H9 (cell line): ENCODE results near the gene GYS1. TPM values are rescaled to one million over a fixed set of nuclear protein-coding genes. Genes with fewer than 3 reads are reported as not detected.
"Not testable (repeated sequence)": the region's sequence is repeated elsewhere in the genome, so short reads cannot be mapped to it uniquely, and the experiment has no call there.

Experiments used
- DNase-seq: peaks from one replicate; pipeline ENCODE4 v3.0.0-alpha.2; 2017
- H2AFZ ChIP-seq: one replicate; pipeline ENCODE4 v1.6.1; 2013; ENCODE audit warnings: mild to moderate bottlenecking, low read length, control low read depth, moderate library complexity
- H2AK5ac ChIP-seq: 2 replicates; pipeline ENCODE4 v1.6.1; 2013; ENCODE audit warnings: low read length, control low read depth, mixed read lengths; ENCODE audit not compliant: insufficient read length
- H2BK120ac ChIP-seq: one replicate; pipeline ENCODE4 v1.6.1; 2013; ENCODE audit warnings: low read depth, mild to moderate bottlenecking, low read length, control low read depth, inconsistent platforms; ENCODE audit not compliant: poor library complexity, severe bottlenecking
- H2BK12ac ChIP-seq: 2 replicates; pipeline ENCODE4 v1.6.1; 2013; ENCODE audit warnings: low read length, control low read depth, mixed read lengths, low read depth; ENCODE audit not compliant: insufficient read length
- H2BK15ac ChIP-seq: 2 replicates; pipeline ENCODE4 v1.6.1; 2013; ENCODE audit warnings: low read depth, low read length, control low read depth
- H2BK20ac ChIP-seq: one replicate; pipeline ENCODE4 v1.6.1; 2013; ENCODE audit warnings: low read depth, mild to moderate bottlenecking, low read length, control low read depth, inconsistent platforms; ENCODE audit not compliant: poor library complexity, severe bottlenecking
- H2BK5ac ChIP-seq: 2 replicates; pipeline ENCODE4 v1.6.1; 2013; ENCODE audit warnings: low read length, control low read depth, mixed read lengths; ENCODE audit not compliant: insufficient read length
- H3K14ac ChIP-seq: 2 replicates; pipeline ENCODE4 v1.6.1; 2013; ENCODE audit warnings: low read length, control low read depth; ENCODE audit not compliant: insufficient read depth
- H3K18ac ChIP-seq: 2 replicates; pipeline ENCODE4 v1.6.1; 2013; ENCODE audit warnings: low read depth, mild to moderate bottlenecking, mixed read lengths, low read length, control low read depth; ENCODE audit not compliant: insufficient read length
- H3K23ac ChIP-seq: 2 replicates; pipeline ENCODE4 v1.6.1; 2013; ENCODE audit warnings: low read length, control low read depth, mixed read lengths, low read depth; ENCODE audit not compliant: insufficient read length
- H3K23me2 ChIP-seq: 2 replicates; pipeline ENCODE4 v1.6.1; 2013; ENCODE audit warnings: low read depth, mild to moderate bottlenecking, mixed read lengths, low read length, control low read depth; ENCODE audit not compliant: insufficient read length, poor library complexity, severe bottlenecking
- H3K27ac ChIP-seq: 2 replicates; pipeline ENCODE4 v1.5.1; 2013; ENCODE audit warnings: low read length, control low read depth, mixed read lengths, low read depth; ENCODE audit not compliant: insufficient read length
- H3K27me3 ChIP-seq: 2 replicates; pipeline ENCODE4 v1.6.1; 2013; ENCODE audit warnings: low read length, control low read depth, inconsistent platforms; ENCODE audit not compliant: insufficient read depth
- H3K4ac ChIP-seq: 2 replicates; pipeline ENCODE4 v1.6.1; 2013; ENCODE audit warnings: low read depth, mild to moderate bottlenecking, control low read depth, inconsistent platforms, low read length, moderate library complexity
- H3K4me1 ChIP-seq: 2 replicates; pipeline ENCODE4 v1.6.1; 2013; ENCODE audit warnings: low read length, control low read depth, inconsistent platforms; ENCODE audit not compliant: insufficient read depth
- H3K4me2 ChIP-seq: 2 replicates; pipeline ENCODE4 v1.6.1; 2013; ENCODE audit warnings: low read length, control low read depth, mixed read lengths; ENCODE audit not compliant: insufficient read length, insufficient read depth
- H3K56ac ChIP-seq: 2 replicates; pipeline ENCODE4 v1.6.1; 2013; ENCODE audit warnings: low read depth, mild to moderate bottlenecking, mixed read lengths, low read length, control low read depth; ENCODE audit not compliant: insufficient read length
- H3K79me1 ChIP-seq: 2 replicates; pipeline ENCODE4 v1.6.1; 2013; ENCODE audit warnings: low read depth, mild to moderate bottlenecking, moderate library complexity, low read length, control low read depth, inconsistent platforms; ENCODE audit not compliant: insufficient read depth, poor library complexity, severe bottlenecking
- H3K79me2 ChIP-seq: 2 replicates; pipeline ENCODE4 v1.6.1; 2013; ENCODE audit warnings: low read length, control low read depth, inconsistent platforms; ENCODE audit not compliant: insufficient read depth
- H3K9ac ChIP-seq: 2 replicates; pipeline ENCODE4 v1.6.1; 2013; ENCODE audit warnings: low read length, control low read depth, mixed read lengths; ENCODE audit not compliant: insufficient read length; ENCODE audit errors: extremely low read depth
- H3K9me3 ChIP-seq: one replicate; pipeline ENCODE4 v1.6.1; 2013; ENCODE audit warnings: low read depth, low read length, inconsistent platforms; ENCODE audit not compliant: control insufficient read depth
- H3T11ph ChIP-seq: one replicate; pipeline ENCODE4 v1.6.1; 2013; ENCODE audit warnings: mild to moderate bottlenecking, low read length, control low read depth, inconsistent platforms
- H4K20me1 ChIP-seq: one replicate; pipeline ENCODE4 v1.6.1; 2013; ENCODE audit not compliant: control insufficient read depth, insufficient read length, insufficient read depth
- H4K5ac ChIP-seq: 2 replicates; pipeline ENCODE4 v1.6.1; 2013; ENCODE audit warnings: low read depth, mild to moderate bottlenecking, mixed read lengths, low read length, control low read depth; ENCODE audit not compliant: insufficient read length
- H4K8ac ChIP-seq: replicated peaks from 2 replicates; pipeline ENCODE4 v1.6.1; 2013; ENCODE audit warnings: low read length, control low read depth, mixed read lengths, low read depth; ENCODE audit not compliant: insufficient read length
- H4K91ac ChIP-seq: 2 replicates; pipeline ENCODE4 v1.6.1; 2013; ENCODE audit warnings: low read depth, mild to moderate bottlenecking, moderate library complexity, mixed read lengths, low read length, control low read depth; ENCODE audit not compliant: insufficient read length
- H3K27ac Mint-ChIP-seq, 3 experiments: 2 replicates in 2 of 3; 3 replicates in 1 of 3; pipeline ENCODE4 v1.8.0; 2020 to 2021; ENCODE audit warnings: mixed read lengths in 3 of 3, mild to moderate bottlenecking in 1 of 3, moderate library complexity in 1 of 3
- H3K27me3 Mint-ChIP-seq: 2 replicates; pipeline ENCODE4 v1.8.0; 2021; ENCODE audit warnings: low read depth, mild to moderate bottlenecking, moderate library complexity, mixed read lengths
- H3K36me3 Mint-ChIP-seq, 3 experiments: 2 replicates in 2 of 3; 3 replicates in 1 of 3; pipeline ENCODE4 v1.8.0; 2020 to 2021; ENCODE audit warnings: low read depth in 3 of 3, mixed read lengths in 3 of 3; ENCODE audit not compliant: insufficient read depth in 1 of 3
- H3K4me1 Mint-ChIP-seq, 2 experiments: 2 replicates each; pipeline ENCODE4 v1.8.0; 2020; ENCODE audit warnings: mixed read lengths in 2 of 2
- H3K4me3 Mint-ChIP-seq, 2 experiments: 2 replicates in 1 of 2; 3 replicates in 1 of 2; pipeline ENCODE4 v1.8.0; 2020 to 2021; ENCODE audit warnings: mild to moderate bottlenecking in 2 of 2, mixed read lengths in 2 of 2, moderate library complexity in 1 of 2
- H3K9me3 Mint-ChIP-seq, 2 experiments: 2 replicates in 1 of 2; 3 replicates in 1 of 2; pipeline ENCODE4 v1.8.0; 2020; ENCODE audit warnings: mild to moderate bottlenecking in 2 of 2, mixed read lengths in 2 of 2, moderate library complexity in 1 of 2
- WGBS: extraction: QIAGEN DNeasy Blood & Tissue Kit; methylation state at CpG from one replicate; pipeline ENCODE4 v1.1.7; 2013; ENCODE audit warnings: missing lambda C conversion rate, low lambda C conversion rate, mixed read lengths; ENCODE audit not compliant: insufficient read length; ENCODE audit errors: extremely low coverage; 5-methylcytosine and 5-hydroxymethylcytosine counted together
- total RNA-seq: library from RNA; stranded (reverse); gene quantifications from 2 replicates; pipeline ENCODE4 v1.2.1, GENCODE V29; 2021
- TF ChIP-seq, protein P1 (sequence below): fragments of 200-600 bp; sonication (generic); conservative IDR thresholded peaks from 3 replicates; pipeline ENCODE4 v1.8.0; 2021; ENCODE audit warnings: antibody characterized with exemption, mild to moderate bottlenecking

The GYS1 gene
- total RNA-seq, 1 experiment from 2014 or later = 44.3 TPM

DNA sequence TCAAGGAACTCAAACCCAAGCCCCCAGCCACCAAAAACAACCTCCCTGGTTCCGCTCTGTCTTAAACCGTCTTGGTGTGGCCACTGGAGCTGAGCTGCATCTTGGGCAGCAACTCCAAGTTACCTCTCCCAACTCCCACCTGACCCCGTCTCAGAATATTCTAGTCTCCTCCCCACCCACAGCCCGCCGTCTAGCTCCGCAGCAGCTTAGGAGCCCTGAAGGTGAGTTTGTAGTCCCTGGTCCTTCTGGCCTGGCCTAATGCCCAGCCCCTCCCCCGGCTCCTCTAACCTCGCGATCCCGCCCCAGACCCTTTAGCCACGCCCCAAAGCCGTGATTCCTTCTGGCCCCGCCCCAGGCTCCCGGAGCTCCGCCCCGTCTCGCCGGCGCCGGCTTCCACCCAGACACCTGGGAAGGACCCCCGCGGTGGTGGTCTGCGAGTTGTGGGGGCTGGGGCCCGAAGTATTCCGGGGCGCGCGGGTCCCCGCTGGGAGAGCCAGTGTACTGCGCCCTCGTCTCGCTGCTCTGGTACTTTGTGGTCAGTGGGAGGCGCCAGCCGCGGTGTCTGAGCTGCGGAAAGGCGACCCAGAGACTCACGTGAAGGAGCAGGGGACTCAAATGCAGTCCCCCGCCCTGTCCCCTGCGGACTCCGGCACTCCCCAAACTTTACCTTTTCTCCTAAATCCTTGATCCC lies 26.3 kb upstream of the GYS1 start:
- Histone ChIP-seq H3K56ac (no peak overlapping the region), H2BK20ac (no peak overlapping the region), H3K79me1 (no peaks in the 10 kb centered on the region), H4K5ac (no peak overlapping the region), H3K14ac (no peak overlapping the region), H3K27ac (no peak overlapping the region), H3K23ac (no peak overlapping the region), H2BK12ac (no peak overlapping the region), H4K8ac (no peak overlapping the region), H3K23me2 (peaks cover 8% of the 10 kb centered on the region), H4K20me1 (no peaks in the 10 kb centered on the region), H2BK120ac (no peak overlapping the region), H3K4ac (no peak overlapping the region), H2BK5ac (no peak overlapping the region), H3K9me3 (no peaks in the 10 kb centered on the region), H3K9ac (no peak overlapping the region), H3K79me2 (no peaks in the 10 kb centered on the region), H3K27me3 (no peaks in the 10 kb centered on the region; the same call in 1 of the 2 replicates), H3K18ac (no peak overlapping the region), H4K91ac (no peak overlapping the region), H2AFZ (no peak overlapping the region), H2AK5ac (no peak overlapping the region), H3T11ph (no peak overlapping the region), H3K4me2 (no peak overlapping the region), H2BK15ac (no peak overlapping the region), H3K4me1 (peaks cover 4% of the 10 kb centered on the region; the same call in 1 of the 2 replicates)
- H3K4me1 Mint-ChIP-seq = peaks cover 15 to 36% of the 10 kb centered on the region in 2 experiments
- no CpG with 5 or more reads among the region's 41 CpGs for WGBS
- peak; percentile 86 for DNase-seq
- H3K27ac Mint-ChIP-seq = peak overlapping the region in 1 of 3 experiments; percentile 42; a peak in 2 of 7 replicates
- H3K4me3 Mint-ChIP-seq = peak overlapping the region; percentile 39 to 68
- TF ChIP-seq, protein P1, sequence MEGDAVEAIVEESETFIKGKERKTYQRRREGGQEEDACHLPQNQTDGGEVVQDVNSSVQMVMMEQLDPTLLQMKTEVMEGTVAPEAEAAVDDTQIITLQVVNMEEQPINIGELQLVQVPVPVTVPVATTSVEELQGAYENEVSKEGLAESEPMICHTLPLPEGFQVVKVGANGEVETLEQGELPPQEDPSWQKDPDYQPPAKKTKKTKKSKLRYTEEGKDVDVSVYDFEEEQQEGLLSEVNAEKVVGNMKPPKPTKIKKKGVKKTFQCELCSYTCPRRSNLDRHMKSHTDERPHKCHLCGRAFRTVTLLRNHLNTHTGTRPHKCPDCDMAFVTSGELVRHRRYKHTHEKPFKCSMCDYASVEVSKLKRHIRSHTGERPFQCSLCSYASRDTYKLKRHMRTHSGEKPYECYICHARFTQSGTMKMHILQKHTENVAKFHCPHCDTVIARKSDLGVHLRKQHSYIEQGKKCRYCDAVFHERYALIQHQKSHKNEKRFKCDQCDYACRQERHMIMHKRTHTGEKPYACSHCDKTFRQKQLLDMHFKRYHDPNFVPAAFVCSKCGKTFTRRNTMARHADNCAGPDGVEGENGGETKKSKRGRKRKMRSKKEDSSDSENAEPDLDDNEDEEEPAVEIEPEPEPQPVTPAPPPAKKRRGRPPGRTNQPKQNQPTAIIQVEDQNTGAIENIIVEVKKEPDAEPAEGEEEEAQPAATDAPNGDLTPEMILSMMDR = peak; percentile 65
- peaks cover 6 to 22% (median 20%) of the 10 kb centered on the region in 3 experiments; a peak in 6 of 7 replicates for H3K36me3 Mint-ChIP-seq
- H3K9me3 Mint-ChIP-seq = peaks cover 0 to 1% of the 10 kb centered on the region in 2 experiments; a peak in 2 of 5 replicates
- H3K27me3 Mint-ChIP-seq = peaks cover 39% of the 10 kb centered on the region

DNA sequence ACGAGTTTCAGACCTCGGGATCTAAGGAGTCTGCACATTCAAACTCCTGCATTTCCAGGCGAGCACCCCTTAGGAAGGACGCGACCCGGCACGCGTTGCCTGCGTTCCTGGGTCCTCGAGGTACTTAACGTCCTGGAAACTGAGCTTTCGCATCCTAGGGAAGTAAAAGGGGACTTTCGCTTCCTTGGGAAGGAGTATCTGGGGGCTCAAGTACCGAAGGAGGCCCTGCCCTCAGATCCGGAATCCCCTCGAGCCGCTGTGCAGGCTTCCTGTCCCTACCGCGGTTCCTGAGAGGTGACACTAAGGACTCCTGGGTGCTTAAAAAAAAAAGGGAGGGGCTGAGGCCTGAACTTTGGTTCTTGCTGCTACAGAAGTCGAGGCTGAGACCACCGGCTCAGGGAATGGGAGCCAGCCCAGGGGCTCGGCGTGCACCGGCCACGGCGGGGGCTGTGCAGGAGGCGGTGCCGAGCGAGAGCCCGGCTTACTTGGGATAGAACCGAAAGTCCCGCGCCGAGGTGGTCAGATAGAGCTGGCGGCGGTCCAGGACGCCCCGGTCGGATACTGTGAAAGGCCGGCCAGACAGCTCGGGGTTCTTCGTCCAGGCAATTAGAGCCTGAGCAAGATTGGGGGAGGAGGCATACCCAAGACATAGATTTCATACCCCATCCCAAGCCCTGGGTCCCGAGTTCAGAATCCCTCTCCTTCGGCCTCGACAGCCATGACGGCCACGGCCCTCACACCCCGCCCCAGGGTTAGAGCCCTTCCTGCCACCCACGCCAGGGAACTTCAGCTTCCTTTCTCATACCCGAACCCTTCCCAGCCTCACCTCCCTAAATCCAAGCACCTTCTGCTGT lies 25.5 kb upstream of the GYS1 start:
- not testable (repeated sequence) for H3K4ac ChIP-seq, H2BK15ac ChIP-seq, H3K23ac ChIP-seq, H2BK12ac ChIP-seq, H3T11ph ChIP-seq, H3K23me2 ChIP-seq, H2AFZ ChIP-seq, H3K79me2 ChIP-seq, H4K20me1 ChIP-seq, H3K56ac ChIP-seq, H3K4me1 ChIP-seq, H2AK5ac ChIP-seq, H3K9me3 Mint-ChIP-seq, H3K14ac ChIP-seq, H2BK20ac ChIP-seq, H3K9ac ChIP-seq, H4K5ac ChIP-seq, H3K27ac ChIP-seq, H3K27me3 ChIP-seq, H3K79me1 ChIP-seq, H2BK120ac ChIP-seq, H3K9me3 ChIP-seq, H3K18ac ChIP-seq, H4K91ac ChIP-seq, DNase-seq, H4K8ac ChIP-seq, H2BK5ac ChIP-seq
- peaks cover 8 to 29% (median 28%) of the 10 kb centered on the region in 3 experiments; a peak in 6 of 7 replicates for H3K36me3 Mint-ChIP-seq
- WGBS = no CpG with 5 or more reads among the region's 50 CpGs
- H3K27ac Mint-ChIP-seq = peak overlapping the region in 1 of 3 experiments; percentile 42; a peak in 1 of 7 replicates
- peak overlapping the region; percentile 25 for H3K4me2 ChIP-seq
- peaks cover 39% of the 10 kb centered on the region for H3K27me3 Mint-ChIP-seq
- peaks cover 15 to 36% of the 10 kb centered on the region in 2 experiments for H3K4me1 Mint-ChIP-seq
- peak overlapping the region; percentile 54 to 66 for H3K4me3 Mint-ChIP-seq
